Measurements from ENCODE around the gene PTBP1.

GRCh38 chr19:854549-854948 is 57.3 kb downstream of the PTBP1 start:
- TF ChIP-seq, protein P1, sequence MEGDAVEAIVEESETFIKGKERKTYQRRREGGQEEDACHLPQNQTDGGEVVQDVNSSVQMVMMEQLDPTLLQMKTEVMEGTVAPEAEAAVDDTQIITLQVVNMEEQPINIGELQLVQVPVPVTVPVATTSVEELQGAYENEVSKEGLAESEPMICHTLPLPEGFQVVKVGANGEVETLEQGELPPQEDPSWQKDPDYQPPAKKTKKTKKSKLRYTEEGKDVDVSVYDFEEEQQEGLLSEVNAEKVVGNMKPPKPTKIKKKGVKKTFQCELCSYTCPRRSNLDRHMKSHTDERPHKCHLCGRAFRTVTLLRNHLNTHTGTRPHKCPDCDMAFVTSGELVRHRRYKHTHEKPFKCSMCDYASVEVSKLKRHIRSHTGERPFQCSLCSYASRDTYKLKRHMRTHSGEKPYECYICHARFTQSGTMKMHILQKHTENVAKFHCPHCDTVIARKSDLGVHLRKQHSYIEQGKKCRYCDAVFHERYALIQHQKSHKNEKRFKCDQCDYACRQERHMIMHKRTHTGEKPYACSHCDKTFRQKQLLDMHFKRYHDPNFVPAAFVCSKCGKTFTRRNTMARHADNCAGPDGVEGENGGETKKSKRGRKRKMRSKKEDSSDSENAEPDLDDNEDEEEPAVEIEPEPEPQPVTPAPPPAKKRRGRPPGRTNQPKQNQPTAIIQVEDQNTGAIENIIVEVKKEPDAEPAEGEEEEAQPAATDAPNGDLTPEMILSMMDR (IDR thresholded peaks at IDR 0.05; ENCODE audit: poor library complexity, severe bottlenecking), result no peak
- no peak for TF ChIP-seq RAD21 (conservative IDR thresholded peaks at IDR 0.05)
- TF ChIP-seq, protein P2, sequence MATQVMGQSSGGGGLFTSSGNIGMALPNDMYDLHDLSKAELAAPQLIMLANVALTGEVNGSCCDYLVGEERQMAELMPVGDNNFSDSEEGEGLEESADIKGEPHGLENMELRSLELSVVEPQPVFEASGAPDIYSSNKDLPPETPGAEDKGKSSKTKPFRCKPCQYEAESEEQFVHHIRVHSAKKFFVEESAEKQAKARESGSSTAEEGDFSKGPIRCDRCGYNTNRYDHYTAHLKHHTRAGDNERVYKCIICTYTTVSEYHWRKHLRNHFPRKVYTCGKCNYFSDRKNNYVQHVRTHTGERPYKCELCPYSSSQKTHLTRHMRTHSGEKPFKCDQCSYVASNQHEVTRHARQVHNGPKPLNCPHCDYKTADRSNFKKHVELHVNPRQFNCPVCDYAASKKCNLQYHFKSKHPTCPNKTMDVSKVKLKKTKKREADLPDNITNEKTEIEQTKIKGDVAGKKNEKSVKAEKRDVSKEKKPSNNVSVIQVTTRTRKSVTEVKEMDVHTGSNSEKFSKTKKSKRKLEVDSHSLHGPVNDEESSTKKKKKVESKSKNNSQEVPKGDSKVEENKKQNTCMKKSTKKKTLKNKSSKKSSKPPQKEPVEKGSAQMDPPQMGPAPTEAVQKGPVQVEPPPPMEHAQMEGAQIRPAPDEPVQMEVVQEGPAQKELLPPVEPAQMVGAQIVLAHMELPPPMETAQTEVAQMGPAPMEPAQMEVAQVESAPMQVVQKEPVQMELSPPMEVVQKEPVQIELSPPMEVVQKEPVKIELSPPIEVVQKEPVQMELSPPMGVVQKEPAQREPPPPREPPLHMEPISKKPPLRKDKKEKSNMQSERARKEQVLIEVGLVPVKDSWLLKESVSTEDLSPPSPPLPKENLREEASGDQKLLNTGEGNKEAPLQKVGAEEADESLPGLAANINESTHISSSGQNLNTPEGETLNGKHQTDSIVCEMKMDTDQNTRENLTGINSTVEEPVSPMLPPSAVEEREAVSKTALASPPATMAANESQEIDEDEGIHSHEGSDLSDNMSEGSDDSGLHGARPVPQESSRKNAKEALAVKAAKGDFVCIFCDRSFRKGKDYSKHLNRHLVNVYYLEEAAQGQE (IDR thresholded peaks at IDR 0.05; ENCODE audit: borderline replicate concordance), result no peak
- no peak for TF ChIP-seq EP300 (conservative IDR thresholded peaks at IDR 0.05; ENCODE audit: poor library complexity, severe bottlenecking)
- no peak for TF ChIP-seq EZH2 (IDR thresholded peaks at IDR 0.05; ENCODE audit: borderline replicate concordance, insufficient read depth, low read length, poor library complexity, severe bottlenecking)
- TF ChIP-seq SMC3 (conservative IDR thresholded peaks at IDR 0.05; ENCODE audit: poor library complexity), result no peak
- no peak for TF ChIP-seq POLR2AphosphoS5 (IDR thresholded peaks at IDR 0.05)
- no peak for TF ChIP-seq MXI1 (conservative IDR thresholded peaks at IDR 0.05; ENCODE audit: poor library complexity, severe bottlenecking)
